Panc1 (cell line): ENCODE data around the gene HGF. TPM values are rescaled to one million over a fixed set of nuclear protein-coding genes. Genes with fewer than 3 reads are reported as not detected.

ENCODE experiments used
- ATAC-seq: fragments of 200-7000 bp; cut with Tn5 transposase; 2 replicates; pipeline ENCODE4 v1.9.1; 2020; ENCODE audit warnings: mild to moderate bottlenecking, moderate library complexity
- BruUV-seq: library from RNA; stranded (reverse); fragments of 400-500 nt; replicated peaks from 2 replicates; lab custom pipeline; 2021; lab: Mats Ljungman, UMichigan
- CTCF ChIA-PET: fragments of 300-600 bp; sonication (Branson Sonifier 250); formaldehyde crosslinking; loops from one replicate; lab custom pipeline; 2022; ENCODE audit warnings: antibody characterized with exemption; lab: Charles Lee
- POLR2A ChIA-PET: fragments of 300-600 bp; sonication (Branson Sonifier 250); formaldehyde crosslinking; loops from one replicate; lab custom pipeline; 2022; ENCODE audit warnings: antibody characterized with exemption; lab: Charles Lee
- DNase-seq: peaks from one replicate; pipeline ENCODE4 v3.0.0-alpha.2; 2010; ENCODE audit warnings: low read depth, low spot score
- H3K27ac ChIP-seq: 2 replicates; pipeline ENCODE4 v1.5.1; 2011; ENCODE audit warnings: mild to moderate bottlenecking, low read length, inconsistent platforms
- H3K27me3 ChIP-seq: fragments of 200-500 bp; sonication (Bioruptor generic); 2 replicates; pipeline ENCODE4 v1.6.0; 2014; ENCODE audit warnings: low read length, inconsistent platforms; ENCODE audit not compliant: control insufficient read depth, insufficient read depth
- H3K36me3 ChIP-seq: fragments of 200-500 bp; sonication (Bioruptor generic); 2 replicates; pipeline ENCODE4 v1.5.1; 2014; ENCODE audit warnings: inconsistent platforms, mild to moderate bottlenecking, low read length, moderate library complexity; ENCODE audit not compliant: control insufficient read depth, insufficient read depth
- H3K4me1 ChIP-seq: 2 replicates; pipeline ENCODE4 v1.5.1; 2011; ENCODE audit warnings: inconsistent platforms, mild to moderate bottlenecking, low read length, moderate library complexity; ENCODE audit not compliant: control insufficient read depth, insufficient read depth
- H3K4me3 ChIP-seq, 2 experiments: 2 replicates each; pipeline ENCODE4 v1.5.1; 2011 to 2012; ENCODE audit warnings: low read depth in 2 of 2, low read length in 2 of 2, mild to moderate bottlenecking in 2 of 2, inconsistent platforms in 1 of 2, moderate library complexity in 1 of 2
- H3K9me3 ChIP-seq: fragments of 200-500 bp; sonication (Bioruptor generic); 2 replicates; pipeline ENCODE4 v1.5.1; 2014; ENCODE audit warnings: low read depth, mild to moderate bottlenecking, inconsistent platforms, low read length, moderate library complexity; ENCODE audit not compliant: control insufficient read depth, insufficient read depth
- POLR2AphosphoS5 ChIP-seq: IDR thresholded peaks from 2 replicates; pipeline ENCODE4 v1.6.1; 2012; ENCODE audit warnings: mild to moderate bottlenecking, low read depth, low read length, moderate library complexity
- REST ChIP-seq, 2 experiments: IDR thresholded peaks; 2 replicates each; pipeline ENCODE4 v1.6.1; 2011 to 2012; ENCODE audit warnings: low read depth in 2 of 2, control low read depth in 1 of 2, low read length in 1 of 2, mild to moderate bottlenecking in 1 of 2, moderate library complexity in 1 of 2; ENCODE audit not compliant: insufficient read depth in 1 of 2
- SIN3A ChIP-seq: IDR thresholded peaks from 2 replicates; pipeline ENCODE4 v1.6.1; 2012; ENCODE audit warnings: low read depth, mild to moderate bottlenecking, low read length, moderate library complexity, borderline replicate concordance; ENCODE audit not compliant: insufficient read depth
- TCF7L2 ChIP-seq: IDR thresholded peaks from 2 replicates; pipeline ENCODE4 v1.6.1; 2011; ENCODE audit warnings: mild to moderate bottlenecking, low read depth, low read length, inconsistent platforms
- in situ Hi-C: cut with HindIII; loops from 2 replicates; pipeline ENCODE4 v1.10.0; 2016; ENCODE audit warnings: low sequenced_read_pairs, low pct_unique_long_range_greater_than_20kb
- intact Hi-C: fragments of 100-400 bp; cut with micrococcal nuclease; formaldehyde crosslinking; loops from one replicate; pipeline ENCODE4 v1.10.0; 2022; ENCODE audit not compliant: unreplicated experiment
- total RNA-seq: library from RNA; stranded (reverse); gene quantifications from one replicate; pipeline ENCODE4 v1.2.1, GENCODE V29; 2021; ENCODE audit not compliant: unreplicated experiment
- TF ChIP-seq, protein P1 (sequence below): fragments of 450-650 bp; IDR thresholded peaks from 2 replicates; pipeline ENCODE4 v1.5.1; 2017; ENCODE audit warnings: mild to moderate bottlenecking

HGF gene
- total RNA-seq, 1 experiment from 2014 or later = 0.49 TPM

DNA sequence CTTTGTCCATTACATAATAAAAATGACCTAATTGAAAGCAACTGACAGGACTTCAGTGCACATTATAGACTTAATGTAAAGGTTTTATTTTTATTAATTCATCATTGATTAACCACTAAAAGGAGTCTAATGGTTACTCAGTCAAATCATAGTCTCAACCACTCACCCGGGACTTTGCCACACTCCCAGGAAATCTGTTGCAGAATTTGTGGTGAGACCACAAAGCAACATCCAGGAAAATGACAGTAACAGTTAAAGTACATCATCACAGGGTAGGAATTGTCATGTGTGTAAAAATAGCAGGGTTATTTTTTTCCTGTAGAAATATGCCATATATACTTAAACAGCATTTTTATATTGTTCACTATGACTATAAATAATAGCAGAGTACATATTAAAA lies 6.3 kb upstream of the HGF start:
- ATAC-seq (no peak), DNase-seq (no peak)
- Histone ChIP-seq H3K4me3 (no peak overlapping the region), H3K27ac (no peak overlapping the region), H3K4me1 (no peaks in the 10 kb centered on the region), H3K27me3 (0 out of 2 replicates have a peak, but pooled peaks cover 1% of the 10 kb centered on the region), H3K9me3 (no peaks in the 10 kb centered on the region), H3K36me3 (no peaks in the 10 kb centered on the region)
- ChIA-PET POLR2A (no interaction called here), CTCF (no interaction called here)
- intact Hi-C loops = no loop called here
- TF ChIP-seq POLR2AphosphoS5 (no peak), TCF7L2 (no peak), SIN3A (no peak), REST (IDR thresholded peaks at IDR 0.05; ENCODE audit: insufficient read depth in 1 of 2, low read depth in 2 of 2, low read length in 1 of 2) (no peak)
- TF ChIP-seq, protein P1, sequence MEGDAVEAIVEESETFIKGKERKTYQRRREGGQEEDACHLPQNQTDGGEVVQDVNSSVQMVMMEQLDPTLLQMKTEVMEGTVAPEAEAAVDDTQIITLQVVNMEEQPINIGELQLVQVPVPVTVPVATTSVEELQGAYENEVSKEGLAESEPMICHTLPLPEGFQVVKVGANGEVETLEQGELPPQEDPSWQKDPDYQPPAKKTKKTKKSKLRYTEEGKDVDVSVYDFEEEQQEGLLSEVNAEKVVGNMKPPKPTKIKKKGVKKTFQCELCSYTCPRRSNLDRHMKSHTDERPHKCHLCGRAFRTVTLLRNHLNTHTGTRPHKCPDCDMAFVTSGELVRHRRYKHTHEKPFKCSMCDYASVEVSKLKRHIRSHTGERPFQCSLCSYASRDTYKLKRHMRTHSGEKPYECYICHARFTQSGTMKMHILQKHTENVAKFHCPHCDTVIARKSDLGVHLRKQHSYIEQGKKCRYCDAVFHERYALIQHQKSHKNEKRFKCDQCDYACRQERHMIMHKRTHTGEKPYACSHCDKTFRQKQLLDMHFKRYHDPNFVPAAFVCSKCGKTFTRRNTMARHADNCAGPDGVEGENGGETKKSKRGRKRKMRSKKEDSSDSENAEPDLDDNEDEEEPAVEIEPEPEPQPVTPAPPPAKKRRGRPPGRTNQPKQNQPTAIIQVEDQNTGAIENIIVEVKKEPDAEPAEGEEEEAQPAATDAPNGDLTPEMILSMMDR = no peak
- no TSS peak for BruUV-seq
- in situ Hi-C loops = no loop called here

- no TSS peak for BruUV-seq
- intact Hi-C loops = no loop called here
- no peaks in the 10 kb centered on the region for H3K4me1 ChIP-seq
- H3K4me3 ChIP-seq = no peak overlapping the region
- no peaks in the 10 kb centered on the region for H3K36me3 ChIP-seq
- no peak overlapping the region for H3K27ac ChIP-seq
- ChIA-PET CTCF (no interaction called here), POLR2A (no interaction called here)
- no peaks in the 10 kb centered on the region for H3K9me3 ChIP-seq
- DNase-seq (no peak), ATAC-seq (no peak)
- H3K27me3 ChIP-seq = no peaks in the 10 kb centered on the region
- no peak for TF ChIP-seq SIN3A
- TF ChIP-seq, protein P1 = no peak
- TF ChIP-seq REST (IDR thresholded peaks at IDR 0.05; ENCODE audit: insufficient read depth in 1 of 2, low read depth in 2 of 2, low read length in 1 of 2) = no peak
- no peak for TF ChIP-seq TCF7L2
- no peak for TF ChIP-seq POLR2AphosphoS5
- in situ Hi-C loops = no loop called here
These were observed 5.7 kb upstream of the HGF start for GRCh38 chr7:81775560-81775959.
